Raji (cell line): ENCODE measurements around the gene DPP4.

Experiments used
- POLR2A ChIP-seq: IDR thresholded peaks from 2 replicates; pipeline ENCODE4 v1.6.1; 2011; ENCODE audit warnings: low read depth, low read length, control low read depth; ENCODE audit not compliant: insufficient read depth

DPP4 gene

DNA sequence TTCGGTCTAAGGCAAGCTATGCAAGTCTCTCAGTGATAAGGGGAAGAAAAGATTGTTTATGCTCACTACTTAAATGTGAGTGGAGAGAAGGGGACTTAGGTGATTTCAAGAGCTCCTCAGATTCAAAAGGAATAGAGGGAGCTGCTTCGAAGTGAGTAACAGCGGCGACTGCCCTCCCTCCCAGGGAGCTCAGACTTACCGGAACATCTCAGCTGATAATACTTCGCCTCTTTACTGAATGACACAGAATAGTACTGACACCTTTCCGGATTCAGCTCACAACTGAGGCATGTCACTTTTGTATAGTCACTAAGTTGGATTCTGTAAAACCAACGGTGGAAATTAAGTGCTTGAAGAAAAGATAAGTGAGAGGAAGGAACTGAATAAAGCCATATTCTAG, 55.5 kb downstream of the DPP4 start:
- TF ChIP-seq POLR2A = no peak

DNA sequence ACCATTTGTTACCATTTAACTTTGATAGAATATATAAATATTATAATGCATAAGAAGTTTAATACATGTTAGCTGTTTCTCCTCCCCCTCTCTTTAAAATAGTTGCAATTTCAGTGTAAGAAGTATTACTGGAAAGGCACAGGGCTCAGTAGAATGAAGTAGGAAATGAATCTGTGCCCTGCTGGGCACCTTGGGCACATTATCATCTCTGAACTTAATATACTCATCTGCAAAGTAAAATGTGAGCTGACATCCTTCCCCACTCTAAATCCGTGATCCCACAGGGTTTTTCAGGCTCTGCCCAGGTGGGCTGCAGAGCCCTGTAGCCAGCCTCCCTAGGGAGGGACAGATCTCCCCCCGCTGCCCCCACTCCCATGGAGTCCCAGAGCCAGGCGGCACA, 56.8 kb downstream of the DPP4 start:
- TF ChIP-seq POLR2A = no peak

DNA sequence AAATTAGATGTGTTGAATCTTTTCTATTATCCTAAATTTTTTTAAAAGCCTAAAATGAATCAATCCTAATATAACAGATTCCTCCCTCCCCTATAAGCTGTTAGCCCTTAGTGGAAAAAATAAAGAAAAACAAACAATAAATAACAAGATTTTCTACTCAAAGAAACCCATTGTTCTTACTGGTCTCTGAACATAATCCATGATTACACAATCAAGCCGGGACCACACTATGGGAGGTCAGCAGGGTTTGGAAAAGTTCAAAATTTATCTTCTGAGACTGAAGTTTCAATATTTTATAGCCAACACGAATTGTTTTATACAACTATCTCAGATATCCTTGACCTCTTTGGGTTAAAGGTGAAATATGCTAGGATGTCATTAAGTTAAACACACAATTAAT, 57.9 kb downstream of the DPP4 start:
- TF ChIP-seq POLR2A = no peak

DNA sequence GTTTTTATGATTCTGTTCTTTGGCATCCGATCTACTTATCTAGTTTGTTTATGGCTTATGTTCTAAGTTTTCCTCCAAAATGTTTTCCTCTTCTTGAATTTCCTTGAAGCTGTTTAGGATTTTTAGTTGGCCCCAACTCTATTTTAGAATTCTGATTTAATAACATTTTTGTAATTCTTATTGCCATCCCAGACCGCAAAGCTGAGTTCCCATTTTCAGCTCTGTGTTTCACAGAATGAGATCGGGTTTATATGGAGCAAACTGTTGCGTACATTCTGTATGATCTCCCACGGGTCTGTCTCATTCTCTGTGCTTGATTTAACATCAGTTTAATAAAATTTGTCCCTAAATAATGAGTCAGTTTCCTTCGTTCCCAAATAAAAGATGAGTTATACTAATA, 59.3 kb downstream of the DPP4 start:
- no peak for TF ChIP-seq POLR2A

DNA sequence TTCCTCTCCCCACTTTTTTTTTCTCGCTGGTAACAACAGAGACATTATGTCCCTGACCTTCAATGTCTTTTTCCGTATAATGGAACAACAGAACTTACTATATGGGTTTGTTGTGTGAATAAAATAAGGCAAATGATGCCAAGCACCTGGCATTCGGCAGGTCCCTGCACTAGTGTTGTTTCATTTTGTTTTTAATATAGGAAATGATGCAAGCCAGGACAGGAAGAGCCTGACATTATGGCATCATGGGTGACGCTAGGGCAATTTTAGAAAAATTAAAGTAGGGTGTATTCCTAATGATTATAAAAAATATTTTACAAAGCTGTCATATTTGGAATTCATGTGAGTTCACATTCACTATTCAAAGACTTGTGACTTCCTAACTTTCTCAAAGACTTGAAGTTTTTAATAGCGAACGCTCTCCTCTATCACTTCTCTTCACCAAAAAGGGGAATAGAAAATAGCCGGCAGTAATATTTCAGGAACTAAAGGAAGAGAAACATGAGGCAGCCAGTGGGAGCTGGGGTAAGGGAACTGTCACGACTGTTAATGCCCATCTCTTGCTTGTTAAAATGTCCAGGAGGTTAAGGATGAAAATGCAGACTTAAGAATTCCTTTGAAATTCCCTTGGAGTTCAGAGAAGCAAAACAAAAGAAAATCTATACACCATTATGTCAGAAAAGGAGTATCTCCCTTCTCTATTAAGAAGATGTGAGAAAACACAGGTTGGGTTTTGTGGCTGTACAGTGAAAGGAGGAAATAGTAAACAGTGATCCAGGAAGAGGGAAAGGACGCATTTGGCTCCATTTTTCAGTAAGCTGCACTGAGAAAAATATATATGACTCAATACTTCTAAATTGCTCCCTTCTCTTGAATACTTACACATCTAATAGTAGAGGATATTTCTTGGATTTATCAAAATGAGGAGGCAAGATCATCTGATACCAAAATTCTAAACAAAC, 60.2 kb downstream of the DPP4 start:
- TF ChIP-seq POLR2A = no peak

DNA sequence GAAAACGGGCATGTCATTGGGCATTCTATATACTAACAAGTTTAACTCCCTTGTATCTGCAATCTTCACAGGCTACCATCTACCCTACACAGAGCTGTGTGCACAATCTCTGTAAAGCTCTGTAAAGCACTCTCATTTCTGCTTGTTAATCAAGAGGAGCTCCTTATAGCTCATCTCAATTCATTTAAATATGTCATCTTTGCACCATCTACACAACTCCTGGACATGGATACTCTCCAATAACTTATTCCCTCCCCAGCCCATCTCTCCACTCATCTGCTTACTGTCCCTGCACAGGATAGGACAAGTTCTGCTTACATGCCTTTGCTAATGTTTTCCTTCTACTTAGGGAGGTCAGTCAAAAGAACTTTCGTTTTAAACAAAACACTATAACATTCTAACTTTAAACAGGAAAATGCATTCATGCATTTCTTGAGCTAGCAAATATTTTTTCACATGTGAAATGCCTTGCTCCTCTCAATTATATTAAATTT, 61.4 kb downstream of the DPP4 start:
- no peak for TF ChIP-seq POLR2A

DNA sequence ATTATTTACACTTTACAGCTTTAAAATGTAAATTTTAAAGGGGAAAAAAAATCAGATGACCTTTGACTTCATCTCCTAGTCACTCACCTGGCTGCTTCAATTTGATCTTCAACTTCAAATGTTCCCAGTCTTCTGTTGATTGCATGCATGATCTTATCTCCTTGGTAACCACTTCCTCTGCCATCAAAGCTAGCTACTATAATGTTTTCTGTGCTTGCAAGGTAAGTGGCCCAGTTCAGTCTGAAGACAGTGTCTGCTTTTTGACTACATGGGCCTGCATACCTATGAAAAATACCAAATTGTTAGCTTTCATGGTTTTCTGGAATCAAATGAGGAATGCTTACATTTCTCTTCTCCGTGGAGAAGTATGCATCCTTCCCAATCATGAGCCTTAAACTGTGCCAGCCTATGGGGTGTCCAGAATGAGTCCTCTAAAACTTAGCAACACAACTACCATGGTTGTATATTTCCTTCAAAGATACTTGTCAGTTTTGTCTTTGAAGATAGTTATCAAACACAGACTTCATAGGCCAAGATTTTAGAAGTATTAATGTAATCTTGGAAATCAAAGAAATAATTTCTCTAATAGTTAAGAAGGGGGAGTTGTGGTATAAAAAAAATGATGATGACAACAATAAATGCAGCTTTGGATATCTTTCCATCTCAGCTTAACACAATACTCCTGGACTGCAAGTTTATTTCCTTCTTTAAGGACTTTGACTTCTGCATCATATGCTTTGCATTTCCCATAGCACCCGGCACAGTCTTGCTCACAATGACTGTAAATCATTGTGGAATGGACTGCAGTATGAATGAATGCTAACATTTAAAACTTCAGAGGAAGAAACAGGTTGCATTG, 62.1 kb downstream of the DPP4 start:
- TF ChIP-seq POLR2A = no peak

DNA sequence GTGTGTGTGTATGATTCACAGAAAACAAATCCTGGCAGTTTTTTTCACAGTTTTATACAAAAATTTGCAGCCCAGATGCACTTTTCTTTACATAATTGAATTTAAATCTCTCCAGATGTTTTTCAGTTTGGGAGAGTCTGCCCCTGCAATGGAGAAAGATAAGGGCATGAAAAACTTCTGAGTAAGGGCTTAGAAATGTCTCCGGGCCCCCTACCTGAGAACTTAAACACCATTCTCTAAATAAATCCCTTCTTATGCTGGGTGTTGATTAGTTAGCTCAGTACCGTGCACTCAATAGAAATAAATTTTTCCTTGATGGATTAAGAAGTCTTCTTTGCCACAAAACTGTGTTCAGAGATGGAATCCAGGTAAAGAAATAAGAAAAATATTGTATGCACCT, 64.5 kb downstream of the DPP4 start:
- TF ChIP-seq POLR2A = no peak

DNA sequence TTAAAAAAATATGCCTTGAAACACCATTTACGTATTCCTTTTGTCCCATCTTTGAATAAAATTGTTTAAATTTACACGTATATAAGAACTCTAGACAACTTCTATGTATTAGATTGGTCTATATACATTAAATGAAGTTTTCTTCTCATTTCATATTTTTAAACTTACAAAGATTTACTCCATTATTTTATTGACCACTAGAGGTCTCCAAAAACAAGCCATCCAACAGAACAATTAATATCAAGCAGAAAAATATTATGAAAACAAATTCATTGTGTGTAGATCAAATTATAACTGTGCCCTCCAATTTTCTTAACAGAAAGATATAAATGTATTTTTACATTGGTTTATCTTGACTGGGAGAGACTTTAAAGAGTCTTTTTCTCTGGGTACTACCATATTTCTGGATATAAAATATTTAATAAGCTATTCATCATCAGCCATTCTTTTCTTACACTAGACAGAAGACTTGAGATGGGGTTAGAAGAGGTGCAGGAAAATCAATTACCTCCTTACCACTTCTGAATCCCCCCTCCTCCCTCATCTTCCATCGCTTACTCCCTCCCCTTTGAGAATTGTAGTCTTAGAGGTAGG, 66.5 kb downstream of the DPP4 start:
- no peak for TF ChIP-seq POLR2A

DNA sequence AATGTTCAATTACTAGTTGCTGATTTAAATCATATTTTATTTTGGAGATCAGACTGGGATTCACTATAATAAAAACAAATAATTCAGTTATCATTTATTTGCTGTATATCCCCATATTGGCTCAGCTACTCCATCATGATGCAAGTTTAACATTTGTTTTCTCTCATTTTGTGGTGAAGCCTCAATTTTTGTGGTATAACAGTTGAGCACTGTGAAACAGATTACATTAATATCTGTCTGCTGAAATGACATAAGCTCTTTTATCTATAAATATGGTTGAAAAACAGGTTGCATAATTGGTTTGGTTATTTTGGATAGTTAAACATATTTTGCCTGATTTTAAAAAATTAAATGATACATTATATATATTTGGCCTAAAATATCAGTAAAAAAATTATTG, 67.7 kb downstream of the DPP4 start:
- TF ChIP-seq POLR2A = no peak

DNA sequence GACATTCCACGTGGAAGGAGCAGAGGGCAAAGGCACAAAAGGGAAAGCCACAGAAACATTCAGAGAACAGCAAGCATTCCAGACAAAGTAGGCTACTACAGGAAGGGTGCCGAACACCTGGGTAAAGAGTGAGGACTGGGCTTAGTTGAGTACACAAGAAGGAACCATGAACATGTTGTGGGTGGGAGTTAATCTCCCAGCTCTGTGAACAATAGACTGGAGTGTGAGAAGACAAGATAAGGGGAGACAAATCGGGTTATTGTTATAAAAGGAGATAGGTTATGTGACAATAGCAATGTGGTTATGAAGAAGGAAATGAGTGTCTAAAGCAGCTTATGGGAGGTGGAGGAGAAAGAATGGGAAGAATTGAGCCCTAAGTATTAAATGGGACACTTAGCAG, 70.0 kb downstream of the DPP4 start:
- no peak for TF ChIP-seq POLR2A

DNA sequence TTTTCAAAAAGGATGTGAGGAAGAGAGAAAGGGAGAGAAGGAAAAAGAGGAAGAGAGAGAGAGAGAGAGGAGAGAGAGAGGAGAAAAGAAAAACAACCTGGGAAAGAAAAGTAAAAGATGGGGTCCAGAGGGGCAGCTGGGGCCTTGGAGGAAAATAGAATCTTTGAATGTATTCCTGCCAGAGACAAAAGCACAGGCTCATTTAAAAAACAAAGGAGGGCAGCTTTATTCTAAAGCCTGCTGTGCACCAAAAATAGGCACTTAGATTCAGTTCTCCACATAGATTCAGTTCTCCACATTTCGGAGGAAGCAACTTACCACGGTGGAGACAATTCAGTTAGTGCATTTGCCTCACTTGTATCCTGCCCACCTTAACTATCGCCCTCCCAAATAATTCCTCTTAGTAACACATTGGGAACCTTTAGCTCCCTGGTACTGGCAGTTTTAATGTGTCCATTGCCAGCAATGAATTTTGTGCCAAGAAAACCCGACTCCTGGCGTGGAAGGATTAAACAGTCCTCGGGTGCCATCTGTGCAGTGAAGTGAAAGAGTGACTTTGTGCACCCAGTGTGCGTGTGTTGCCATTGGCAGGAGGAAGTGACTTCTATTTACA, 71.3 kb downstream of the DPP4 start:
- no peak for TF ChIP-seq POLR2A

DNA sequence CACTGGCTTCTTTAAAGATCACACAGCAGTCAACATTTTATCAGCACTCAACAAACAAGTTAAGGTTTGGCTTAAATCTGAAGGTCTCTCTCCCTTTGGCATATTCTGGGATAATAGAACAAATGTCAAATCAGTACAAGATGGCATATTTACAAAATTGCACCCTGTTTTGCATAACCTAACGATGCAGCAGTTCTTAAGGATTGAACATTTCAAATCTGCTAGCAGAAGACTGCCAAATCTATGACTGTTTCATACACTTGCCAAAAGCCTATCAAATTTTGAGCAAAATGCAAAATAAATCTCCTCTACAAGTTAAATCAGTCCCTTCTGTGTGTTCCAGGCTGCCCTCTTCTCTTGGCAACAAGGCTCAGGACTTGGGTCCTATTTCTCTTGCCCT, 73.6 kb downstream of the DPP4 start:
- no peak for TF ChIP-seq POLR2A

DNA sequence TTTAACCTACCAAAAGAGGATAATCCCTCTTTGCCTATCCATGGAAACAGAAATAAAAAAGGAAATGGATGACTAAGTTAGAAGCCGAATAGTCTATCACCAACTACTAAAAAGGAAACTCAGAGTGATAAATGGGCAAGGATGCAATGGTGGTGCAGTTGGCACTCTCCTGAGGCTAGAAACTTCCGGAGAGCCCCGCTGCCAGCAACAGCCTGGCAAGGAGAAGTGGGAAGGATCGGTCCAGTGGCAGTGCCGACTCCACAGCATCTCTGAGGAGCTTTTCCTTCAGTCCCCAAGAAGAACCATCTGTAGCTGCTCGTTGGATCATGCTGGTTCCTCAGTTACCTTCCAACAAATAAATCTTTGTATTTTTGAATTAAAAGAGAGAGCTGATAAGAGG, 74.7 kb downstream of the DPP4 start:
- TF ChIP-seq POLR2A = no peak

DNA sequence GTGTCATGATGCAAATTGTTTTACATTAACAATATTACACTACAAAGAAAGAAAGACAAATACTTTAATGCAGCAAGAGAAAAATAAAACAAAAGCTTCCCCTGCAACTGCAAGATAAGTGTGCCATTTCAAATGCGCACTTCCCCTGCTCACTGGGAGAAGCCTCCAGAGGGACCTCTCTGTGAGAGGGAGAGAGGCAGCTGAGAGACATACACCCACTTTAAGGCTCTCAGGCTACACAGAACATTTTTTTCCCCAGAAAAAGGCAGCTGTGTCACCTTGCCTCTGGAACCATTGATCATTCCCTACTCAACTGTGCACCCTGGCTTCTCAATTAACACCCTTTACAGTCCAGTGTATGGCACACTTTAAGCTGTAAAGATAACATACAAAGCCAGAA, 75.2 kb downstream of the DPP4 start:
- TF ChIP-seq POLR2A = no peak

DNA sequence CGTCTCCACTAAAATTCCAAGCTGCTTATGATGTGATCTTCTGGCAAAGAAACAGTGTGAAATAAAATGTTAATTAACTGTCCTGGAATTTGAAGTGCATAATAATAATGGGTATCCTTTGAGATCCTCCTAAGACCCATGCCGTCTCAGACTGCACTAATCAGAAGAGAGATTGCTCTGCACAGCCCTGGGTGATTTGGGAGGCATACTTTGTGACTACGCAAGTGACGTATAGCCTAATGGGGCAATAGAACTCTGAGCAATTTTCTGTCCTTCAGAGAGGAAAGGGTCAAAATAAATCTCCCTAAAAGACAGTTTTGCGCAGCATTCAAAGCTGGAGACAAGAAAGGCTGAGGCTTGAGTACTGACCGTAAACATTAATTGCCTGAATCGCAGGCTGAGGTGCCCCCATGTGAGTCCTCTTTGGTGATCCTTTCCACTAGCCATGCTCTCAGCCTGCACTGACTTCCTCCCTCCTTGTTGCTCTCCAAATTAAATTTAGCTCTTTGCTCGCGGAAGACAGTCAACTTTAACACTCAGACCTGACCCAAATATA, 76.0 kb downstream of the DPP4 start:
- TF ChIP-seq POLR2A = no peak
